SJCRH30 (cell line): ENCODE measurements around the gene HIBCH. TPM values are rescaled to one million over a fixed set of nuclear protein-coding genes. Genes with fewer than 3 reads are reported as not detected.
"Not testable (repeated sequence)": the region's sequence is repeated elsewhere in the genome, so short reads cannot be mapped to it uniquely, and the experiment has no call there.

Source experiments
- DNase-seq, 2 experiments: peaks; one replicate each; pipeline ENCODE4 v3.0.0-alpha.2; 2015 to 2020
- H3K27ac ChIP-seq: fragments of 250-450 bp; sonication (Bioruptor Pico); 2 replicates; pipeline ENCODE4 v1.5.1; 2020; ENCODE audit warnings: mild to moderate bottlenecking, moderate library complexity
- H3K27me3 ChIP-seq: fragments of 250-450 bp; sonication (Bioruptor Pico); 2 replicates; pipeline ENCODE4 v1.5.1; 2020; ENCODE audit warnings: mild to moderate bottlenecking, moderate library complexity
- H3K36me3 ChIP-seq: fragments of 250-450 bp; sonication (Bioruptor Pico); 2 replicates; pipeline ENCODE4 v1.5.1; 2020; ENCODE audit warnings: mild to moderate bottlenecking, moderate library complexity
- H3K4me1 ChIP-seq: fragments of 250-450 bp; sonication (Bioruptor Pico); 2 replicates; pipeline ENCODE4 v1.5.1; 2020; ENCODE audit warnings: mild to moderate bottlenecking, moderate library complexity
- H3K4me3 ChIP-seq: fragments of 250-450 bp; sonication (Bioruptor Pico); 2 replicates; pipeline ENCODE4 v1.5.1; 2020; ENCODE audit warnings: mild to moderate bottlenecking, moderate library complexity
- H3K9me3 ChIP-seq: fragments of 250-450 bp; sonication (Bioruptor Pico); replicated peaks from 2 replicates; pipeline ENCODE4 v1.5.1; 2020; ENCODE audit warnings: mild to moderate bottlenecking, moderate library complexity
- total RNA-seq: library from RNA; depleted of rRNA; stranded (reverse); fragments of >200 nt; shearing (Covaris generic); gene quantifications from 2 replicates; pipeline ENCODE4 v1.2.3, GENCODE V29; 2014

The HIBCH gene
- total RNA-seq, 1 experiment from 2014 or later, result 70.9 TPM

GRCh38 chr2:190333928-190334327 is 14.3 kb upstream of the HIBCH start:
- Histone ChIP-seq H3K4me3 (no peak overlapping the region), H3K9me3 (peaks cover 3% of the 10 kb centered on the region; the same call in 1 of the 2 replicates), H3K27me3 (no peaks in the 10 kb centered on the region), H3K27ac (no peak overlapping the region), H3K36me3 (no peaks in the 10 kb centered on the region), H3K4me1 (no peaks in the 10 kb centered on the region)
- no peak for DNase-seq

- Histone ChIP-seq H3K9me3 (peaks cover 3% of the 10 kb centered on the region; the same call in 1 of the 2 replicates), H3K36me3 (no peaks in the 10 kb centered on the region), H3K4me3 (no peak overlapping the region), H3K27me3 (no peaks in the 10 kb centered on the region), H3K4me1 (no peaks in the 10 kb centered on the region), H3K27ac (no peak overlapping the region)
- DNase-seq, result no peak
These were observed 13.8 kb upstream of the HIBCH start for GRCh38 chr2:190333395-190333794.

GRCh38 chr2:190328573-190329147 is 9.0 kb upstream of the HIBCH start:
- no peaks in the 10 kb centered on the region; the same call in 1 of the 2 replicates for H3K9me3 ChIP-seq
- H3K27me3 ChIP-seq, result no peaks in the 10 kb centered on the region
- H3K36me3 ChIP-seq, result no peaks in the 10 kb centered on the region
- no peaks in the 10 kb centered on the region for H3K4me1 ChIP-seq
- no peak overlapping the region for H3K27ac ChIP-seq
- no peak for DNase-seq
- H3K4me3 ChIP-seq, result no peak overlapping the region

GRCh38 chr2:190327867-190328572 is 8.4 kb upstream of the HIBCH start:
- no peak overlapping the region for H3K27ac ChIP-seq
- no peaks in the 10 kb centered on the region for H3K27me3 ChIP-seq
- no peaks in the 10 kb centered on the region; the same call in 1 of the 2 replicates for H3K9me3 ChIP-seq
- no peaks in the 10 kb centered on the region for H3K36me3 ChIP-seq
- no peaks in the 10 kb centered on the region for H3K4me1 ChIP-seq
- DNase-seq, result no peak
- no peak overlapping the region for H3K4me3 ChIP-seq

- H3K4me1 ChIP-seq, result no peaks in the 10 kb centered on the region; the same call in 1 of the 2 replicates
- no peaks in the 10 kb centered on the region for H3K9me3 ChIP-seq
- no peak for DNase-seq
- no peak overlapping the region for H3K27ac ChIP-seq
- no peaks in the 10 kb centered on the region for H3K27me3 ChIP-seq
- no peak overlapping the region for H3K4me3 ChIP-seq
- H3K36me3 ChIP-seq, result no peaks in the 10 kb centered on the region
These were observed 6.0 kb upstream of the HIBCH start for GRCh38 chr2:190325588-190325987.

- no peak overlapping the region for H3K4me3 ChIP-seq
- H3K27ac ChIP-seq, result no peak overlapping the region
- H3K4me1 ChIP-seq, result no peaks in the 10 kb centered on the region; the same call in 1 of the 2 replicates
- H3K27me3 ChIP-seq, result no peaks in the 10 kb centered on the region
- no peak for DNase-seq
- H3K36me3 ChIP-seq, result no peaks in the 10 kb centered on the region
- H3K9me3 ChIP-seq, result no peaks in the 10 kb centered on the region
These were observed 3.8 kb upstream of the HIBCH start for GRCh38 chr2:190323406-190323805.

- Histone ChIP-seq H3K36me3 (no peaks in the 10 kb centered on the region), H3K4me3 (no peak overlapping the region), H3K27ac (no peak overlapping the region), H3K27me3 (no peaks in the 10 kb centered on the region), H3K4me1 (no peaks in the 10 kb centered on the region; the same call in 1 of the 2 replicates), H3K9me3 (no peaks in the 10 kb centered on the region)
- DNase-seq, result peak in 1 of 2 experiments; percentile 33
These were observed 1.1 kb upstream of the HIBCH start for GRCh38 chr2:190320696-190321095.

- Histone ChIP-seq H3K9me3 (no peaks in the 10 kb centered on the region), H3K36me3 (no peaks in the 10 kb centered on the region), H3K27ac (no peak overlapping the region; the same call in 1 of the 2 replicates), H3K4me1 (no peaks in the 10 kb centered on the region; the same call in 1 of the 2 replicates), H3K27me3 (no peaks in the 10 kb centered on the region), H3K4me3 (peak overlapping the region; percentile 62)
- peak in 1 of 2 experiments; percentile 37 for DNase-seq
These were observed 583 bp downstream of the HIBCH start for GRCh38 chr2:190318931-190319554.

GRCh38 chr2:190318514-190318913 is 1.1 kb downstream of the HIBCH start:
- Histone ChIP-seq H3K4me1 (no peaks in the 10 kb centered on the region; the same call in 1 of the 2 replicates), H3K27ac (no peak overlapping the region), H3K4me3 (peak overlapping the region; percentile 62), H3K36me3 (no peaks in the 10 kb centered on the region), H3K27me3 (no peaks in the 10 kb centered on the region), H3K9me3 (no peaks in the 10 kb centered on the region)
- no peak for DNase-seq

- Histone ChIP-seq H3K36me3 (peaks cover 5% of the 10 kb centered on the region), H3K4me3 (no peak overlapping the region), H3K9me3 (no peaks in the 10 kb centered on the region), H3K4me1 (no peaks in the 10 kb centered on the region; the same call in 1 of the 2 replicates), H3K27ac (no peak overlapping the region), H3K27me3 (no peaks in the 10 kb centered on the region)
- no peak for DNase-seq
These were observed 4.4 kb downstream of the HIBCH start for GRCh38 chr2:190315273-190315672.

- H3K4me1 ChIP-seq, result no peaks in the 10 kb centered on the region
- peaks cover 15% of the 10 kb centered on the region for H3K36me3 ChIP-seq
- H3K27ac ChIP-seq, result no peak overlapping the region
- H3K4me3 ChIP-seq, result no peak overlapping the region
- H3K27me3 ChIP-seq, result no peaks in the 10 kb centered on the region
- no peaks in the 10 kb centered on the region for H3K9me3 ChIP-seq
- DNase-seq, result no peak
These were observed 5.7 kb downstream of the HIBCH start for GRCh38 chr2:190313880-190314279.

GRCh38 chr2:190312635-190313025 is 7.0 kb downstream of the HIBCH start:
- not testable (repeated sequence) for H3K27ac ChIP-seq, H3K9me3 ChIP-seq

GRCh38 chr2:190311893-190312634 is 7.6 kb downstream of the HIBCH start:
- no peak overlapping the region for H3K4me3 ChIP-seq
- H3K36me3 ChIP-seq, result peaks cover 27% of the 10 kb centered on the region
- no peaks in the 10 kb centered on the region for H3K4me1 ChIP-seq
- H3K27me3 ChIP-seq, result no peaks in the 10 kb centered on the region
- H3K27ac ChIP-seq, result no peak overlapping the region
- no peak for DNase-seq
- no peaks in the 10 kb centered on the region for H3K9me3 ChIP-seq

More at GRCh38 chr2:190312635-190313025, 7.0 kb downstream of the HIBCH start:
- not testable (repeated sequence) for H3K4me3 ChIP-seq, H3K4me1 ChIP-seq, DNase-seq, H3K27me3 ChIP-seq
- peaks cover 25% of the 10 kb centered on the region for H3K36me3 ChIP-seq

- no peaks in the 10 kb centered on the region for H3K27me3 ChIP-seq
- H3K36me3 ChIP-seq, result peaks cover 36% of the 10 kb centered on the region
- no peaks in the 10 kb centered on the region for H3K4me1 ChIP-seq
- H3K27ac ChIP-seq, result no peak overlapping the region
- H3K9me3 ChIP-seq, result no peaks in the 10 kb centered on the region
- DNase-seq, result no peak
- H3K4me3 ChIP-seq, result no peak overlapping the region
These were observed 11.6 kb downstream of the HIBCH start for GRCh38 chr2:190308031-190308430.

GRCh38 chr2:190304404-190304803 is 15.2 kb downstream of the HIBCH start:
- no peak overlapping the region for H3K27ac ChIP-seq
- no peak overlapping the region for H3K4me3 ChIP-seq
- H3K4me1 ChIP-seq, result no peaks in the 10 kb centered on the region
- H3K27me3 ChIP-seq, result no peaks in the 10 kb centered on the region
- H3K9me3 ChIP-seq, result no peaks in the 10 kb centered on the region
- peaks cover 44% of the 10 kb centered on the region for H3K36me3 ChIP-seq
- DNase-seq, result no peak
